HG03442 (cell line): ENCODE data around the gene GPR25.
A peak's percentile ranks its signal among the peaks of the same experiment; 100 is the strongest.

Source experiments
- ATAC-seq: cut with Tn5 transposase; IDR thresholded peaks from one replicate; pipeline ENCODE4 v1.9.1; 2021; ENCODE audit warnings: mild to moderate bottlenecking, moderate library complexity; ENCODE audit not compliant: unreplicated experiment

GPR25 gene

DNA sequence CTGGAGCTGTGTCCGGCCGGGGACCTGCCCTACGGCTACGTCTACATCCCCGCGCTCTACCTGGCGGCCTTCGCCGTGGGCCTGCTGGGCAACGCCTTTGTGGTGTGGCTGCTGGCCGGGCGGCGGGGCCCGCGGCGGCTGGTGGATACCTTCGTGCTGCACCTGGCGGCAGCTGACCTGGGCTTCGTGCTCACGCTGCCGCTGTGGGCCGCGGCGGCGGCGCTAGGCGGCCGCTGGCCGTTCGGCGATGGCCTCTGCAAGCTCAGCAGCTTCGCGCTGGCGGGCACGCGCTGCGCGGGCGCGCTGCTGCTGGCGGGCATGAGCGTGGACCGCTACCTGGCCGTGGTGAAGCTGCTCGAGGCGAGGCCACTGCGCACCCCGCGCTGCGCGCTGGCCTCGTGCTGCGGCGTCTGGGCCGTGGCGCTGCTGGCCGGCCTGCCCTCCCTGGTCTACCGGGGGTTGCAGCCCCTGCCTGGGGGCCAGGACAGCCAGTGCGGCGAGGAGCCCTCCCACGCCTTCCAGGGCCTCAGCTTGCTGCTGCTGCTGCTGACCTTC is 412 bp downstream of the GPR25 start:
- no peak for ATAC-seq

DNA sequence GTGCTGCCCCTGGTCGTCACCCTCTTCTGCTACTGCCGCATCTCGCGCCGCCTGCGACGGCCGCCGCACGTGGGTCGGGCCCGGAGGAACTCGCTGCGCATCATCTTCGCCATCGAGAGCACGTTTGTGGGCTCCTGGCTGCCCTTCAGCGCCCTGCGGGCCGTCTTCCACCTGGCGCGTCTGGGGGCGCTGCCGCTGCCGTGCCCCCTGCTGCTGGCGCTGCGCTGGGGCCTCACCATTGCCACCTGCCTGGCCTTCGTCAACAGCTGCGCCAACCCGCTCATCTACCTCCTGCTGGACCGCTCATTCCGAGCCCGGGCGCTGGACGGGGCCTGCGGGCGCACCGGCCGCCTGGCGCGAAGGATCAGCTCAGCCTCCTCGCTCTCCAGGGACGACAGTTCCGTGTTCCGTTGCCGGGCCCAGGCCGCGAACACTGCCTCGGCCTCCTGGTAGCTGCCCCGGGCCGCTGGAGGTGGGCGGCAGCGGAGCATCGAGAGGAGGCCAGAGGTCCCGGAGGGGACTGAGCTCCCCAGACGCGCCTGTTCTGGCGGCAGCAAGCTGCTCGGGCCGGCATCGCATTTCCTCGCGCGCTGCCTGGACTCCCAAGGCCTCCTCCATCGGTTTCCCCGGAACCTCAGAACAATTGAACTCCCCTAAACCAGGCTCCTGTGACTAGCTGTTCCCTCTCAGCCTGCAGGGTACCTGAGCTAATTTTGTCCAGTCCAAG is 1.1 kb downstream of the GPR25 start:
- ATAC-seq = no peak

DNA sequence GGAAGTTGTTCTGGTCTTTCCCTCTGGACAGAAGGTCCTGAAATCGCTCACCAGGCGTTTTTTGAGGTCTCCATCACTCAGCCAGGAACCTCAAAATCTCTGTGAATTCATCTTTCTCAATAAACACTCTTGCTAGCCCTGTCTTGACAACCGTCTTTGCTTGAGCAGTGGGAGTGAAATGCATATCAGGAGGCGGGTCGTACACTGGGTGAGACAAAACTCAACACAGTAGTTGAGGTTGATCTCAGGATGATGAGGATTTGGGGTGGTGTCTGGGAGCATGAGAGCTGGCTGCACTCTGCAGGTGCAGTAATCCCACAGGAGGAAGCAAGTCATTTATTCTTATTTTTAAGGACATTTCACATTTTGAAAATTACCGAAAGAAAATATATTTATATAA is 1.9 kb downstream of the GPR25 start:
- no peak for ATAC-seq

DNA sequence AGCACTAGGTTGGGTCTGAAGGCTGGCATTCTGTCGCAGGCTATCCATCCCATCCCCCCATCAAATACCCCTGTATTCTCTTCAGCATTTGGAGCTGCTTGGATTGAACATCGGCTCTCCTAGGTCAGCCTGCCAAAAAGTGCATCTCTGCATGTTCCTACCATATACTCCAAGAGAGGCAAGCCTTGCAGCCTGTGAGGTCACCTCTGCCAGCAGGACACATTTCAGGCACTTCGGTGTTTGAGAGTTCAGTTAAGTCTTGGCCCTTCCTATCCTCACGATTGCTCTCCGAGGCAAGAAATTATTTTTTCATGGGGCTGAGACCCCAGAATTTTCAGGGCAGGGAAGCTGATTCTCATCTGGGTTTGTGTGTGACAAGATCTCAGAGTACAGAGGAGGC is 2.6 kb downstream of the GPR25 start:
- no peak for ATAC-seq

DNA sequence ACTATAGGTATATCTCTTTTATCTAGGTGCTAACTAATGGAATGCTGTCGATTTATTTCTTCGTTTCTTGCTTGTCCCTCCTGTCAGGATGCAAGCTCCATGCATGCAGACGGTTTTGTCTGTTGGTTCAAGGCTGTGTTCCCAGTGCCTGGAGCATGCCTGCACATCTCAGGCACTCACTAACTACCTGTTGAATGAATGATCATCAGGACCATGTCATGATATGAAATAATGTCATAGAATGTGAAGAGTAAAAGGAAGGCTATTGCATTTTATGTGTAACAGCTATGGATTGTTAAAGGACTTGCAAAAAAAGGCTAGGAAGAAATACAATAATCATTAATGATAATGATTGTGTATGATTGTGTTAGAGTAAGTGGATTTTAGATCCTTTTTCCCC is 4.2 kb downstream of the GPR25 start:
- no peak for ATAC-seq

DNA sequence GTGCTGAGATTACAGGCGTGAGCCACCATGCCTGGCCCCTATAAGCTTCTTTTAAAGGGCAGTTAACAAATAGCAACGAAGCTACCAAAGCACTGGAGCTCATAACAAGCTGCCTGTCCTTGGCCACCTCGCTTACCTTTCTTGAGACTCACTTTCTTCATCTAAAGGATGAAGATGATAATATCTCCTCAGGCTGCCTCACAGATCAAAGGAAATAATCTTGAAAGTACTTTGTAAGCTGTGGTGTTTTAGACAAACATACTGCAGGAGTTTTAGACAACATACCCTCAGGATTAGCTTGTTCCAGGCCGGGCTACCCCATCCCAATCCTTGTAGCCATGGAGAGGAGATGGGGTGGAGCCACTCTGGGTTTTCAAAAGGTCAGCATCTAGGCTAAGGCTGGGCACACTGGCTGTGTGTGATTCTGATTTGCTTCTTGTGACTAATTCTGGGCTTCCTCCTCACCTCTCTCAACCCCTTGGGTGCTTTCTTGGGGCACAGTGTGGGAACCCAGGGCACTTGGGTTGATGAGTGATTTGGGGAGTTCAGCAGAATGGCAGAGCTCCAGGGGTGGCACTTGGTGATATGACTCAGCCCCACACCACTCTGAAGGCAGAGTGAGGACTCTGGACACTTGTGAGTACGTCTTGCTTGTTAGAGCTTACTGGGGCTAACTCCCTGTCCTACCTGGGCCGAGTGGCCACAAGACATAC is 5.2 kb downstream of the GPR25 start:
- peak; percentile 73 for ATAC-seq

DNA sequence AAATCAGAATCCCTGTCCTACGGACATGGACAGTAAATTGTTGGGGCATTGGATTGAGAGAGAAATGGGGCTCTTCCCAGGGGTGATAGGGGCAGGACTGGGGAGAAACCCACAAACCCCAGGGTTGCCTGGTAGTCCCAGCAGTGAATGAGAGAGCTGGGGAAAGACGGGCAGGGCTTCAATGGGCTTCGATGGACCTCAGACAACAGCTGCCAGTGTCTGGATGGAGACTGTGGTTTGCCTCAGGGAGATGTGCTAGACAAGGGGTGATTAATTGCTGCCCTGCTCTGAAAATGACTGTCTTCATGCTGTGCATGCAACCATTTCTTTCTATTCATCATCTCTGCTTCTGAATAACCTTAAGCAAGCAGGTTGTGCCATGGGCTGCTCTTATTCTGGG is 7.4 kb downstream of the GPR25 start:
- ATAC-seq = peak; percentile 80

DNA sequence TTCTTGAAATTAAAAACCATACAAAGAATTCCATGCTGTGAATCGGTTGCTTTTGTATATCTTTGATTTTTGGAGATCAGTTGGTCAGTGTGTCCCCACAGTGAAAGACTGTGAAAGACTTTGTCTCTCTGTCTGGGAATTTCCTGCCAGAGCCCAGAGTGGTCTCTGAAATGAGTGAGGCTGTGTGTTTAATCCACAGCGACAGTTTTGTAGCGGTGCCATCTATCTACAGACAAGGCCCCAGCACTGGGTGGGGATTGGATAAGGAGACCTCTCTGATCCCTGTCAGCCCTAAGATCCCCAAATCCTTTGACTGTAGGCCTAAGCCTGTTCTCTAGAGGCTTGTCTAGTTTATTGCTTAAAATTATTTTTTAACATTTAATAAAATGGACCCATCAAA is 10.3 kb downstream of the GPR25 start:
- ATAC-seq = no peak

DNA sequence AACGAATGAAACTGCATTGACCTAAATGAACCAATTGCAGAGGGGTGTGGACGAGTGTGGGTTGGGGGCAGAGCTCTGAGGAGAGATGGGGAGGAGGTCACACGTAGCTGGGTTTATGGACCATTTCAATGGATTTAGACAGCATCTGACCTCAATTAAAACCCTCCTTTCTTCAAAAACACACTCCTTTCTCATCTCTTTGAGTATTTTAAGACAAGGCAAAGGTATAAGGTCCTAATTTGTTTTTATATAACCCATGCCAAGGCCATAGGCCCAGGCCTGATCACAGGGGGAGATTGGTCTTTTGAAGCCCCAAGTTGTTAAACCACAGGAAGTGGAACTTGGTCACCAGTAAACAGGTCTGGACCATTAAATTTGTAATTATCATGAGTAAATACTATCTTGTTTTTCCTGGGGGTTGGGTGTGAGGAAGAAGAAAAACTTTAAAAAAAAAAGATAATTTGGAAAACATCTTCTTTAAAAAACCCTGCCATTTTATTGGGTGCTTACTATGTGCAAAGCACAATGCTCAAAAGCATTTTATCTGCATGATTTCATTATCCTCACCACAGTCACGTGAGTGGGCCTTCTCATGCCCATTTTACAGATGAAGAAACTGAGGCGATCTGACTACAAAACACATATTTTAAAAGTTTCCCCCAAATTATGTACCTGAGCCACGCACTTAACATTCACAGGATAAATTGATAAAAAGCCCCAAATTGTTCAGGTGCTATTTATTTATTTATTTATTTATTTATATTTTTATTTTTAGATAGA is 13.0 kb downstream of the GPR25 start:
- no peak for ATAC-seq

DNA sequence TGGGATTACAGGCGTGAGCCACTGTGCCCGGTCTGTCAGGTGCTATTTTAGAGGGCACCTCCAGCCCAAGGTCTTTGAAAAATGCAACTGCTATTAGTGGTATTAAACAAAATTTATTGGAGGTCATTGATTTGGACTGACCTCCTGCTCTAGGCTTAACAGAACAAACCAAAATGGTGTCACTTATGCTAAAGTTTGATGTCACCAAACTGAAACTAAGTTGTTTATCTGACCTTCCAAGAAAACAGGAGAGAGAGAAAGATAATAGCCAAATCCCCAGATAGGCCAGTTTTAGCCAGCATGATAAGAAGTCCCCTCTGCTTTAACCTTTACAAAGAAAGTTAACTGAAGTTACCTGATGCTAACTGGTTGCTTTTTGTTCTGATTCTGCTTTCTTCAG is 13.8 kb downstream of the GPR25 start:
- no peak for ATAC-seq

DNA sequence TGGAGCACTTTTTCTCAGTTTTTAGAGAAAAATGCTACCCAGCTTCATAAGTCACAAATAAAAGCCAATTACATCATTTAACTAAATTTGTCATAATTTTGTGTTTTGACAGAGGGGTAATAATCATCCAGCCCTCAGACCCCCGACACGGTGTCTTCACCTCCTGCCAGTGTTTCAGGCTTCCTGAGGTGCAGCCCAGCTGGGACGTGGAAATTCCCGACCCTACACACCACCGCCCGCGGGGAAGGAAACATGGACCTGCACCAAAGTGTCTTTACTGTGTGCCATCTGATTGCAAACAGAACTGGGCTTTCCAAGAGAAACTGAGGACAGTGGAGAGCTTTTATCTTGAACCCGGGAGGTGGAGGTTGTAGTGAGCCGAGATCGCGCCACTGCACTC is 14.3 kb downstream of the GPR25 start:
- no peak for ATAC-seq

DNA sequence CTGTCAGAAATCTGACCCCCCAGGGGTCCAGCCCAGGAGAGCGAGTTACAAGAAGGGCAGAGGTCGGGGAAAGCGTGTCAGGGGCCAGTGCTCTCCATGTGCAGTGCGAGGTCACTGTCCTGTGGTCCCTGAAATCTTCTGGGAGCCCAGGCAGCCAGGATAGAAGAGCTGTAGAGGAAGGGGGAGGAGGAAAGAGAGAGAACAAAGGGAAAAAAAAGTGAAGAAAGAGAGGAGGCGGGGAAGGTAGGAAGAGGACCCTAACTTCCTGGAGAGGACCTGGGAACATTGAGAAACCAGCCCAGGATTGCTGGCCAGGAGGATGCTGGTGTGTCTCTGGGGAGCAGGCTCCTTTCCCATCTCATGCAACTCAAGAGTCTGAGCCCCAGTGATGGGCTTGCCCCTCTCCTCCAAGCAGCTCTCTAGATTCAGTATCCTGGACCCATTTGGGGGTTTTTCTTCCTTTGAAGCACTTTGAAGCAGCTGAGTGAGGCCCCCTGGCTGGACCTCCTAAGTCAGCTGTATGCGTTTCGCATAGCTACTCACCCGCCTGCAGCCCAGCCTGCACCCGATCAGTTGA is 15.1 kb downstream of the GPR25 start:
- no peak for ATAC-seq

DNA sequence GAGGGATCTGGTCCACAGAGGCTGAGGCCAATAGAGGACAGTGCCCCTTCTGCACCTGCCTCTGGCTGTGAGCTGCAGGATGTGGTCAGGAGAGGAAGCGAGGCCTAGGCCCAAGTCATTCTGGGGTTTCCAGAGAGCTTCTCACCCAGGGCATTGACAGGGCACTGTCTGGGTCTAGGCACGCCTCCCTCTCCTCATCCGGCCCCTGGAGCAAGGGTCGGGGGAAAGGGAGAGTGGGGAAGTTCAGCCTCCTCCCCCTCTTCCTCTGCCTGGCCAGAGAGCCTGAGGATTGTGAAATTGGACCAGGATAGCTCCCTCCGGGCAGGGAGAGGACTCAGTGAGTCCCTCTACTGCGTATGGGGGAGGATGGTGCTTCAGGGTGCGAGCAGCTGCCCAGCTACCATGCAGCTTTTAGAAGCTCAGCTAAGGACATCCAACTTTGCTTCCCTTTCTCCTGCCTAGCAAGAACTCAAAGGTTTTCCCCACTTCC is 15.6 kb downstream of the GPR25 start:
- ATAC-seq = peak; percentile 93

DNA sequence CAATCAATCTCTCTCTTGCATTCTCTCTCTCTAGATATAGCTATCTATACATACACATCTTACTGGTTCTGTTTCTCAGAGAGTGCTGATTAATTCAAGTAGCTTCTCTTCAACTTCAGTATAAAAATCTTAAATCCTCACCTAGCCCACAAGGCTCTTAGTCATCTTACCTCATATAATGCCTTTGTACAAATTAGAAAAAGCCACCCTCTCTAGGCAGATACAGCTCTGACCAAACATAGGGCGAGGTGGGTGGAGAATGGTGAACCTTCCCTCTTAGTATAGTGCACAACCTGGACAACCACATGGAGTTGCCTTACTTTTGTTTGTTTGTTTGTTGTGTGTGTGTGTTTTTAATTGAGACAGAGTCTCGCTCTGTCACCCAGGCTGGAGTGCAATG is 16.8 kb downstream of the GPR25 start:
- no peak for ATAC-seq

DNA sequence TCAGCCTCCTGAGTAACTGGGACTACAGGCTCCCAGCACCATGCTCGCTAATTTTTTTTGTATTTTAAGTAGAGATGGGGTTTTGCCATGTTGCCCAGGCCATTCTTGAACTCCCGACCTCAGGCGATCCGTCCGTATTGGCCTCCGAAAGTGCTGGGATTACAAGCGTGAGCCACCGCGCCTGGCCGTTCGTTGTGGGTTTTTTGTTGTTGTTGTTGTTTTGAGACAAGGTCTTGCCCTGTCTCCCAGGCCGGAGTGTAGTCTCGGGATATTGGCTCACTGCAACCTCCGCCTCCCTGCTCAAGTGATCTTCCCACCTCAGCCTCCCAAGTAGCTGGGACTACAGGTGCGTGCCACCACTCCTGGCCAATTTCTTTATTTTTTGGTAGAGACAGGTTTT is 17.2 kb downstream of the GPR25 start:
- ATAC-seq = no peak

DNA sequence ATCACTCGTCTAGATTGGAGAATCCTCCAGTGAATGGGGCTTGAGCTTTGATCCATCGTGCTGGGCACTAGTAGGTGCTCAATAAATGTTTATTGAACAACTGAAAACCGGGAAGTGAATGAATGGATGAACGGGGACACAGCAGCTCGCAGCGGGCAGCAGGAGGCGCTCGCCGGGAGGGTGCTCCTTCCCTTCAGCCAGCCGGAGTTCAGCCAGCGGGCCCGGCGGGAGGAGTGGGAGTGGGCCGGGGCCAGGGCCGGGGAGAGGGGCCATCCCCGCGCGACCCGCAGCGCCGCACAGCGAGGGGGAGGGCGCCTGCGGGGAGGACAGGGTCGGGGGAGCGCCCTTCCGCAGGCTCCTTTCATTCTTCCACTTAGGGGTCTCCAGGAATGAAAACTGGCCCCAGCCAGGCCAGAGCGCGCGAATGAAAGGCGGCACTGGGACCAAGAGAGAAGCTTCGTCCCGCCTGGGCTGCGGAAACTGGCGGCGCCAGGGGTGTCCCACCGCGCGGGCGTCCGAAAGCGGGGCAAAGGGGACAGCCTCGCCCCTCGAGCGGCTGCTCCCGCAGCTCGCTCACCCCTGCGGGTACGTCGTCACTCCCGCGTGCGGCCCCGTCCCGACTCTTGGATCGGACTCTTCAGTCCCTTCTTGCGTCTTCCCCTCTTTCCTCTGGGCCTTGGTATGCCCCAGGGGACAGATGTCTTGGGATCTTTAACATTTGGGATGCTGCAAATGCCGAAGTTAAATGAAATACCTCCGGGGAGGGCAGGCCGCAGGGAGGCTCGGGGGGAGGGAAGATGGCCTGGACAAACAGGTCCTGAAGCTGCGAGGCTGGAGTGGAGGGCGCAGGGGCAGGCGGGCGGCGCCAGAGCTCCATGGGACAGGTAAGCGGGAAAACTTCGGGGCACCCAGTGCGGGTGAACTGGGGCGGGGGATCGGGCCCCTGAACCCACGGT is 18.3 kb downstream of the GPR25 start:
- no peak for ATAC-seq

DNA sequence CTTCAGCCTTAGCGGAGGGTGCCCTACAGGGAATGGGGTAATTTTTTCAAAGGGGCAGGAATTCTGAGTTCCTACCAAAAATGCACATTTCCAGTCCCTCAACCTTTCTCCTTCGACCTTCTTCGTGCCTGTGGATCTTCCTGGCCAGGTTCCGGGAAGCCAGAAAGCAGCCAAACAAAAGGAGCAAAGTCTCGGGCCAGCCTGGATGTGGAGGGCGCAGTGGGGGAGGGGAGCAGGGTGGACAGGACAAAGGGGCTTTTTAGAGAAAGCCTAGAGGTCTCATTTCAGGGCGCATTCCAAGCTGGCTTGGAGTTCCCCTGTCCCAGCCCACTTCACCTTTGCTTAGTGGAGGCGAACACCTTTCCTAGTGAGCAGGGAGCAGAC is 19.0 kb downstream of the GPR25 start:
- no peak for ATAC-seq

DNA sequence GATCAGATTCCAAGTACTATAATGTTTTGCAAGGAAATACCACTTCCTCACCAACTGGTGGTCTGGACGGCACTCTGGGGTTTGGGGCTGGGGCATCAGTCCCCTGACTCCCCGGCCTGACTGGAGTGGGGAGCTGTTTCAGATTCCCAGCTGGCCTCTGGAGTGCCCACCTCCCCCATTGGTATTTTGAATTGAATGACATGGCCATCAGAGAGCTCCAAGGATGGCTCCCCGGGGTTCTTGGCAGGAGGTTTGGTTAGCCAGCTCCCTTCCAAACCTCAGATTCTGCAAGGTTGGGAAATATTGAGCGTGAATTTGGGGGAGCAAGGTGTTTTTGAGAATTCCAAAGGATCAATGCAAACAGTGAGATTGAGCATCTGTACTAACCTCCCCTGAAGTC is 19.8 kb downstream of the GPR25 start:
- ATAC-seq = no peak

DNA sequence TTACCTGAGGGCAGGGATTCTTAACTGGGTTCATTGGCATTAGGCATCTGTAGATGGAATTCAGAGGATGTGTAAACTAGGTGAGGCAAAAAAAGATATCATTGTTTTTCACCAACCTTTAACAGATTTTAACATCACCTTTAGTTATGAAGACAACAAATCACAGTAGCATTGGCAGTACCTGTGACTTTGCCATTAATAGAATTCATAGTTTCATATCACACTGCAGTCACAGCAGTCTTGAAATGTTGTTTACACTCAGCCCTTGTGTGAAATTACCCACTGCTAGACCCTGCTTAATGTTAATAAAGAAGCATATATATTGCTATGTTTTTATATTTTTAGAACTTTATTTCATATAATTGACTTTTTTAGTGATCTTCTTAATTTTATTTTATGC is 20.2 kb downstream of the GPR25 start:
- ATAC-seq = no peak

DNA sequence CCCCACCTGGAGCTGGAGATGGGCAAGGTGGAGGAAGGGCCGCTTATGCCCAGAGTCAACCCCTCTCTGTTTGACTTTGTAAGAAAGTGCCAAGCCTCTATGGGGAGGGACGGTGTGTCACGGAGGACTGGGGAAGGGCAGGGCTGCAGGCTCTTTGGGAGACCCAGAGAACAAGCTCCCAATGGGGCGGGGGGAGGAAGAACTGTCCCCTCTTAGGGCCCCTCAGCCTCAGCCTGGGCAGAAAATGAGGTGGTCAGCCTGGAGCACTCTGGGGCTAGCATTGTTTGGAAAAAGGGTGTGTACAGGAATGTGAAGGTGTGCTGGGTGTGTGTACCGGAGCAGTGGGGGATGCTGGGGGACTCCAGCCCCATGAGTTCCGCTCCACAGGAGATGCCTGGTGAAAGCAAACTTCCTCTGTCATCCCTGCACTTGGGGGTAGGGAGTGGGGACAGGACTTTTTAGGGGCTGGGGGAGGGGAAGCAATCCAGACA is 20.7 kb downstream of the GPR25 start:
- no peak for ATAC-seq
